Measurements from ENCODE around the gene IGF2R.
A peak's percentile ranks its signal among the peaks of the same experiment; 100 is the strongest.

Gene IGF2R

GRCh38 chr6:159957071-159957673 is 11.7 kb upstream of the IGF2R start:
- Histone ChIP-seq H3K4me3 (ENCODE audit: low read length) (no peak overlapping the region), H3K36me3 (replicated peaks; ENCODE audit: insufficient read depth, low read length) (no peaks in the 10 kb centered on the region), H3K4me1 (ENCODE audit: low read length) (peaks cover 15% of the 10 kb centered on the region; the same call in 1 of the 2 replicates), H3F3A (ENCODE audit: insufficient read depth, low read length) (no peaks in the 10 kb centered on the region), H3K27ac (ENCODE audit: low read length) (no peak overlapping the region), H3K4me2 (ENCODE audit: low read depth, low read length) (no peak overlapping the region), H3K79me2 (ENCODE audit: low read length) (no peaks in the 10 kb centered on the region), H3K27me3 (replicated peaks; ENCODE audit: insufficient read depth, low read length) (no peaks in the 10 kb centered on the region), H3K9me3 (replicated peaks; ENCODE audit: insufficient read depth, low read length) (no peaks in the 10 kb centered on the region), H3K9ac (ENCODE audit: low read length) (no peak overlapping the region), H2AFZ (ENCODE audit: low read length) (no peak overlapping the region), H3K9me2 (replicated peaks; ENCODE audit: insufficient read depth, low read length) (no peaks in the 10 kb centered on the region), H4K20me1 (ENCODE audit: insufficient read depth, low read length) (no peaks in the 10 kb centered on the region)
- no peak for TF ChIP-seq EZH2phosphoT487 (IDR thresholded peaks at IDR 0.05; ENCODE audit: low read length)
- TF ChIP-seq CTCF (IDR thresholded peaks at IDR 0.05; ENCODE audit: low read length) = no peak
- TF ChIP-seq EZH2 (optimal IDR thresholded peaks at IDR 0.05; ENCODE audit: low read depth, low read length) = no peak
- no peak for DNase-seq

GRCh38 chr6:159959165-159959975 is 9.5 kb upstream of the IGF2R start:
- Histone ChIP-seq H3K9me2 (replicated peaks; ENCODE audit: insufficient read depth, low read length) (no peaks in the 10 kb centered on the region), H3F3A (ENCODE audit: insufficient read depth, low read length) (no peaks in the 10 kb centered on the region), H3K79me2 (ENCODE audit: low read length) (no peaks in the 10 kb centered on the region), H3K9ac (ENCODE audit: low read length) (no peak overlapping the region), H3K4me3 (ENCODE audit: low read length) (no peak overlapping the region), H3K4me2 (ENCODE audit: low read depth, low read length) (no peak overlapping the region), H3K27ac (ENCODE audit: low read length) (no peak overlapping the region), H3K27me3 (replicated peaks; ENCODE audit: insufficient read depth, low read length) (no peaks in the 10 kb centered on the region), H3K36me3 (replicated peaks; ENCODE audit: insufficient read depth, low read length) (no peaks in the 10 kb centered on the region), H3K9me3 (replicated peaks; ENCODE audit: insufficient read depth, low read length) (no peaks in the 10 kb centered on the region), H2AFZ (ENCODE audit: low read length) (0 out of 2 replicates have a peak overlapping the region, but pooled peaks have one; percentile 26), H4K20me1 (ENCODE audit: insufficient read depth, low read length) (no peaks in the 10 kb centered on the region), H3K4me1 (ENCODE audit: low read length) (peaks cover 15% of the 10 kb centered on the region; the same call in 1 of the 2 replicates)
- TF ChIP-seq EZH2 (optimal IDR thresholded peaks at IDR 0.05; ENCODE audit: low read depth, low read length) (no peak), EZH2phosphoT487 (IDR thresholded peaks at IDR 0.05; ENCODE audit: low read length) (no peak), CTCF (IDR thresholded peaks at IDR 0.05; ENCODE audit: low read length) (no peak)
- DNase-seq = no peak

- Histone ChIP-seq H3K27me3 (replicated peaks; ENCODE audit: insufficient read depth, low read length) (no peaks in the 10 kb centered on the region), H3F3A (ENCODE audit: insufficient read depth, low read length) (no peaks in the 10 kb centered on the region), H3K9ac (ENCODE audit: low read length) (no peak overlapping the region), H3K4me3 (ENCODE audit: low read length) (no peak overlapping the region), H3K27ac (ENCODE audit: low read length) (no peak overlapping the region), H3K4me2 (ENCODE audit: low read depth, low read length) (no peak overlapping the region), H3K9me2 (replicated peaks; ENCODE audit: insufficient read depth, low read length) (no peaks in the 10 kb centered on the region), H3K9me3 (replicated peaks; ENCODE audit: insufficient read depth, low read length) (no peaks in the 10 kb centered on the region), H3K36me3 (replicated peaks; ENCODE audit: insufficient read depth, low read length) (no peaks in the 10 kb centered on the region), H3K4me1 (ENCODE audit: low read length) (peaks cover 15% of the 10 kb centered on the region; the same call in 1 of the 2 replicates), H3K79me2 (ENCODE audit: low read length) (no peaks in the 10 kb centered on the region), H4K20me1 (ENCODE audit: insufficient read depth, low read length) (no peaks in the 10 kb centered on the region), H2AFZ (ENCODE audit: low read length) (0 out of 2 replicates have a peak overlapping the region, but pooled peaks have one; percentile 26)
- TF ChIP-seq EZH2phosphoT487 (IDR thresholded peaks at IDR 0.05; ENCODE audit: low read length) = no peak
- TF ChIP-seq EZH2 (optimal IDR thresholded peaks at IDR 0.05; ENCODE audit: low read depth, low read length) = no peak
- TF ChIP-seq CTCF (IDR thresholded peaks at IDR 0.05; ENCODE audit: low read length) = no peak
- DNase-seq = no peak
Observed at GRCh38 chr6:159959976-159960384, 8.9 kb upstream of the IGF2R start.

Measured in MM.1S (cell line).